ENCODE results near the gene C1orf94. TPM values are rescaled to one million over a fixed set of nuclear protein-coding genes. Genes with fewer than 3 reads are reported as not detected.

C1orf94 gene
- total and polyA plus RNA-seq, 2 of the 8 experiments (the other 6 are each of a cell fraction or from before 2014, with no cell fraction given): 5.8 to 12.5 TPM

DNA sequence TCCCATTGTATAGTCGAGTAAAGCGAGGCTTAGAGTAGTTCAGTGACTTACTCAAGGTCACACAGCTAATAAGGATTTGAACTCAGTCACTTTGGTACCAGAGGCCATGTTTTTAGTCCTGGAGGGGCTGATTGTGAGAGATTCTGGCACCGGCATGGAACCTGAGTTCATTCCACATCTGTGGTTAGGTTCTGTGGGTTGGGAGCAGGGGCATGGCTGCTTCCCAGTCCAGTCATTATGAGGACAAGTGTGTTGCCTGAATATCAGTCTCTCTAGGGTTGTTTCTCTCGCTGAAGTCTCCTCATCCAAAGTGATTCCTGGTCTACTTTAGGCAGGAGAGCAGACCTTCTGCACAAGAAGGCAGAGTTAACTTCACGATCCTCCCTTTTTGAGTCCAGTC, 90.6 kb downstream of the C1orf94 start (continued):
- TF ChIP-seq RAD21 (IDR thresholded peaks at IDR 0.05 in 1 of 2, conservative IDR thresholded peaks at IDR 0.05 in 1 of 2; ENCODE audit: low read depth in 2 of 2, low read length in 2 of 2): no peak
- no peak for TF ChIP-seq TAF7 (optimal IDR thresholded peaks at IDR 0.05; ENCODE audit: borderline replicate concordance, low read depth, low read length)
- TF ChIP-seq KDM5A (IDR thresholded peaks at IDR 0.05; ENCODE audit: low read length): no peak
- TF ChIP-seq CEBPB (IDR thresholded peaks at IDR 0.05; ENCODE audit: low read depth, low read length): no peak
- TF ChIP-seq SIN3A (conservative IDR thresholded peaks at IDR 0.05 in 1 of 2, IDR thresholded peaks at IDR 0.05 in 1 of 2; ENCODE audit: low read depth in 1 of 2, low read length in 2 of 2): no peak

Data from H1 (cell line).